Glomerular endothelial cell (primary cell): Measurements from ENCODE around the gene MRPS5. TPM values are rescaled to one million over a fixed set of nuclear protein-coding genes. Genes with fewer than 3 reads are reported as not detected.

Experiments used
- DNase-seq: peaks from one replicate; pipeline ENCODE4 v3.0.0-alpha.2; 2011; ENCODE audit warnings: low read depth, low spot score; ENCODE audit errors: extremely low read depth
- total RNA-seq: library from RNA; depleted of rRNA; stranded (reverse); fragments of >200 nt; gene quantifications from 2 replicates; pipeline ENCODE4 v1.2.3, GENCODE V29; 2015

Gene MRPS5
- total RNA-seq, 1 donor from 2014 or later = 50.9 TPM

GRCh38 chr2:95061601-95062183 is 59.9 kb downstream of the MRPS5 start:
- DNase-seq = no peak

- DNase-seq = no peak
Measured at GRCh38 chr2:95061119-95061512, 60.5 kb downstream of the MRPS5 start.

GRCh38 chr2:95060446-95061118 is 61.0 kb downstream of the MRPS5 start:
- no peak for DNase-seq

GRCh38 chr2:95059656-95060370 is 61.8 kb downstream of the MRPS5 start:
- DNase-seq = no peak

- DNase-seq = no peak
Measured at GRCh38 chr2:95058989-95059641, 62.5 kb downstream of the MRPS5 start.

GRCh38 chr2:95058466-95058988 is 63.1 kb downstream of the MRPS5 start:
- DNase-seq = no peak

- DNase-seq = no peak
Measured at GRCh38 chr2:95057535-95058370, 63.9 kb downstream of the MRPS5 start.

GRCh38 chr2:95056461-95057459 is 64.8 kb downstream of the MRPS5 start:
- no peak for DNase-seq

- no peak for DNase-seq
Measured at GRCh38 chr2:95056044-95056443, 65.6 kb downstream of the MRPS5 start.

- DNase-seq = no peak
Measured at GRCh38 chr2:95055262-95055661, 66.3 kb downstream of the MRPS5 start.

GRCh38 chr2:95054016-95054415 is 67.6 kb downstream of the MRPS5 start:
- DNase-seq = no peak

- no peak for DNase-seq
Measured at GRCh38 chr2:95053543-95053942, 68.1 kb downstream of the MRPS5 start.

- DNase-seq = no peak
Measured at GRCh38 chr2:95052804-95053479, 68.7 kb downstream of the MRPS5 start.

GRCh38 chr2:95052307-95052706 is 69.3 kb downstream of the MRPS5 start:
- no peak for DNase-seq

GRCh38 chr2:95051626-95052025 is 70.0 kb downstream of the MRPS5 start:
- DNase-seq = no peak

- DNase-seq = no peak
Measured at GRCh38 chr2:95050385-95051300, 71.0 kb downstream of the MRPS5 start.

- DNase-seq = no peak
Measured at GRCh38 chr2:95049961-95050360, 71.6 kb downstream of the MRPS5 start.

- DNase-seq = no peak
Measured at GRCh38 chr2:95049683-95049955, 72.0 kb downstream of the MRPS5 start.
